Measurements from ENCODE around the gene DUS2.

Gene DUS2

GRCh38 chr16:68077866-68078700, 55.0 kb downstream of the DUS2 start:
- DNase-seq (ENCODE audit: low read depth in 2 of 2), result no peak

GRCh38 chr16:68078701-68079375, 55.8 kb downstream of the DUS2 start:
- DNase-seq (ENCODE audit: low read depth in 2 of 2), result no peak

GRCh38 chr16:68079376-68079625, 56.2 kb downstream of the DUS2 start:
- DNase-seq (ENCODE audit: low read depth in 2 of 2), result no peak

GRCh38 chr16:68079626-68080344, 56.7 kb downstream of the DUS2 start:
- no peak for DNase-seq (ENCODE audit: low read depth in 2 of 2)

- no peak for DNase-seq (ENCODE audit: low read depth in 2 of 2)
Measured at GRCh38 chr16:68081861-68082628, 59.0 kb downstream of the DUS2 start.

GRCh38 chr16:68082629-68083238, 59.6 kb downstream of the DUS2 start:
- DNase-seq (ENCODE audit: low read depth in 2 of 2), result no peak

GRCh38 chr16:68083239-68083781, 60.2 kb downstream of the DUS2 start:
- no peak for DNase-seq (ENCODE audit: low read depth in 2 of 2)

- no peak for DNase-seq (ENCODE audit: low read depth in 2 of 2)
Measured at GRCh38 chr16:68083861-68084503, 60.9 kb downstream of the DUS2 start.

GRCh38 chr16:68084504-68085258, 61.6 kb downstream of the DUS2 start:
- DNase-seq (ENCODE audit: low read depth in 2 of 2), result peak in 1 of 2 experiments; percentile 54

GRCh38 chr16:68085259-68086071, 62.4 kb downstream of the DUS2 start, which contains the start of gene NFATC3:
Gene NFATC3 (plus strand): TSS chr16:68085370. CDS start chr16:68085682, 312 bp downstream.
- peak; percentile 93 to 94 for DNase-seq (ENCODE audit: low read depth in 2 of 2)

GRCh38 chr16:68086336-68086841, 63.3 kb downstream of the DUS2 start:
- no peak for DNase-seq (ENCODE audit: low read depth in 2 of 2)

GRCh38 chr16:68086860-68087268, 63.8 kb downstream of the DUS2 start:
- DNase-seq (ENCODE audit: low read depth in 2 of 2), result no peak

GRCh38 chr16:68087688-68088087, 64.6 kb downstream of the DUS2 start:
- no peak for DNase-seq (ENCODE audit: low read depth in 2 of 2)

GRCh38 chr16:68088130-68088972, 65.3 kb downstream of the DUS2 start:
- DNase-seq (ENCODE audit: low read depth in 2 of 2), result no peak

- DNase-seq (ENCODE audit: low read depth in 2 of 2), result no peak
Measured at GRCh38 chr16:68089067-68089466, 66.0 kb downstream of the DUS2 start.

- no peak for DNase-seq (ENCODE audit: low read depth in 2 of 2)
Measured at GRCh38 chr16:68090130-68090529, 67.0 kb downstream of the DUS2 start.

- DNase-seq (ENCODE audit: low read depth in 2 of 2), result no peak
Measured at GRCh38 chr16:68090533-68090932, 67.4 kb downstream of the DUS2 start.

Measured in fibroblast of skin of left biceps (primary cell).